HEK293T (cell line): ENCODE measurements around the gene RPS21.

Experiments
- FOXM1 ChIP-seq: fragments of 450-650 bp; IDR thresholded peaks from 2 replicates; pipeline ENCODE4 v1.6.1; 2017; ENCODE audit warnings: mild to moderate bottlenecking, borderline replicate concordance
- HDGF ChIP-seq: fragments of 450-650 bp; IDR thresholded peaks from 2 replicates; pipeline ENCODE4 v1.6.1; 2017; ENCODE audit warnings: antibody characterized with exemption, borderline replicate concordance
- NFRKB ChIP-seq: fragments of 450-650 bp; IDR thresholded peaks from 2 replicates; pipeline ENCODE4 v1.6.1; 2016; ENCODE audit warnings: mild to moderate bottlenecking, moderate library complexity

DNA sequence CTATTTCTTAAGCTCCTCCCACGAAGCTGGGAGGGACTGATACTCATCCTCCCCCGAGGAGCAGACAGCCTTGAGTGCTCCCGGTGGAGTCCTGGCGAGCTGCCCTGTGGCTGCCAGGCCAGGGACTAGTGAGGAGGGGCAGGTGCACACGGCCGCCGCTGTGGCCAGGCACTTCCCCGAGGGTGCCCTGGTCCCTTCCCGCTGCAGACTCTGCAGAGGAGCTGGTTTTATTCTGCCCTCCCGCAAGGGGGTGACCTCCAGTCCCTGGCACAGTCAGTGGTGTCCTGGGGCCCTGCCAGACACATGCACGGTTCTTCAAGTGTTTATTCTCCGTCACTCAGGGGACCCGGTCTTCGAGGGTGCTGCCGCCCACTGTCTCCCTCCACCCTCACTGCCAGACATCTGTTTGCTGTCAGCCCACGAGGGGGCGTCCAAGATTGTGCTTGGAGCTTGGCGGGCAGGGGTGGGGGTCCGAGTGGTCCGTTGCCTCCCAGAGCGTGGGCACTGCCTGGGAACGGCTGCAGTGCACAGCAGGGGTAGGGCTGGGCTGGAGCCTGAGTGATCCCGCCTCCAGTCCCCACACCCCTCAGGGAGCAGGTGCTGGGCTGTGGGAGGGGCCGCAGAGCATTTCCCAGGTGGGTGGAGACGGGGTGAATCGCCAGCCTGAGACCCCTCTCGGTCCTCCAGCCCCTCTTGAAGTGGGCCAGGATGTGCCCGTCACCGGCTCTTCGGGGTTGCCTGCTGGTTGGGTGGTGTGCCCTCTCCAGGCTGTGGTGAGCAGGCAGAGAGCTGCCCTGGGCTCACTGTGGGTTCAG is 23.2 kb downstream of the RPS21 start:
- TF ChIP-seq HDGF: no peak
- TF ChIP-seq FOXM1: no peak
- TF ChIP-seq NFRKB: no peak
